ENCODE measurements around the gene MTMR3.
"Not testable (repeated sequence)": the region's sequence is repeated elsewhere in the genome, so short reads cannot be mapped to it uniquely, and the experiment has no call there.

Gene MTMR3

GRCh38 chr22:30054067-30054763, 171.2 kb downstream of the MTMR3 start:
- H3K4me1 ChIP-seq (ENCODE audit: low read depth, poor library complexity, severe bottlenecking) = no peaks in the 10 kb centered on the region
- H3K9ac ChIP-seq = no peak overlapping the region
- no peak overlapping the region for H3K27ac ChIP-seq
- H3K36me3 ChIP-seq (ENCODE audit: insufficient read depth) = no peaks in the 10 kb centered on the region
- H4K20me1 ChIP-seq (ENCODE audit: insufficient read depth) = no peaks in the 10 kb centered on the region
- H3K4me2 ChIP-seq = no peak overlapping the region
- no peaks in the 10 kb centered on the region for H3K27me3 ChIP-seq (ENCODE audit: insufficient read depth, low read depth)
- H3K79me2 ChIP-seq (ENCODE audit: insufficient read depth, low read depth) = no peaks in the 10 kb centered on the region
- no peak overlapping the region for H2AFZ ChIP-seq (ENCODE audit: low read depth)
- H3K4me3 ChIP-seq (IDR thresholded peaks at IDR 0.05; ENCODE audit: insufficient read depth, low read depth, low read length) = no peak overlapping the region
- no peak for TF ChIP-seq CTCF (conservative IDR thresholded peaks at IDR 0.05; ENCODE audit: low read depth, low read length)

GRCh38 chr22:30054764-30055069, 171.7 kb downstream of the MTMR3 start:
- Histone ChIP-seq H2AFZ (ENCODE audit: low read depth) (no peak overlapping the region), H3K27me3 (ENCODE audit: insufficient read depth, low read depth) (no peaks in the 10 kb centered on the region), H3K36me3 (ENCODE audit: insufficient read depth) (no peaks in the 10 kb centered on the region), H3K9ac (no peak overlapping the region), H3K4me2 (no peak overlapping the region), H3K4me3 (IDR thresholded peaks at IDR 0.05; ENCODE audit: insufficient read depth, low read depth, low read length) (no peak overlapping the region), H3K79me2 (ENCODE audit: insufficient read depth, low read depth) (no peaks in the 10 kb centered on the region), H4K20me1 (ENCODE audit: insufficient read depth) (no peaks in the 10 kb centered on the region), H3K27ac (no peak overlapping the region), H3K4me1 (ENCODE audit: low read depth, poor library complexity, severe bottlenecking) (no peaks in the 10 kb centered on the region)
- TF ChIP-seq CTCF (conservative IDR thresholded peaks at IDR 0.05; ENCODE audit: low read depth, low read length) = no peak

- Histone ChIP-seq H3K4me3 (IDR thresholded peaks at IDR 0.05; ENCODE audit: insufficient read depth, low read depth, low read length) (no peak overlapping the region), H3K36me3 (ENCODE audit: insufficient read depth) (no peaks in the 10 kb centered on the region), H3K79me2 (ENCODE audit: insufficient read depth, low read depth) (no peaks in the 10 kb centered on the region), H3K27me3 (ENCODE audit: insufficient read depth, low read depth) (no peaks in the 10 kb centered on the region), H2AFZ (ENCODE audit: low read depth) (no peak overlapping the region), H3K27ac (no peak overlapping the region), H3K4me2 (no peak overlapping the region), H4K20me1 (ENCODE audit: insufficient read depth) (no peaks in the 10 kb centered on the region), H3K9ac (no peak overlapping the region), H3K4me1 (ENCODE audit: low read depth, poor library complexity, severe bottlenecking) (no peaks in the 10 kb centered on the region)
- no peak for TF ChIP-seq CTCF (conservative IDR thresholded peaks at IDR 0.05; ENCODE audit: low read depth, low read length)
Observed at GRCh38 chr22:30056015-30056414, 173.0 kb downstream of the MTMR3 start.

GRCh38 chr22:30057375-30057774, 174.4 kb downstream of the MTMR3 start:
- no peak for TF ChIP-seq CTCF (conservative IDR thresholded peaks at IDR 0.05; ENCODE audit: low read depth, low read length)
- H3K4me2 ChIP-seq = no peak overlapping the region
- no peak overlapping the region for H2AFZ ChIP-seq (ENCODE audit: low read depth)
- no peaks in the 10 kb centered on the region for H3K27me3 ChIP-seq (ENCODE audit: insufficient read depth, low read depth)
- H3K9ac ChIP-seq = no peak overlapping the region
- H3K27ac ChIP-seq = no peak overlapping the region
- H3K36me3 ChIP-seq (ENCODE audit: insufficient read depth) = no peaks in the 10 kb centered on the region
- H3K4me1 ChIP-seq (ENCODE audit: low read depth, poor library complexity, severe bottlenecking) = no peaks in the 10 kb centered on the region
- no peaks in the 10 kb centered on the region for H3K79me2 ChIP-seq (ENCODE audit: insufficient read depth, low read depth)
- H4K20me1 ChIP-seq (ENCODE audit: insufficient read depth) = no peaks in the 10 kb centered on the region
- no peak overlapping the region for H3K4me3 ChIP-seq (IDR thresholded peaks at IDR 0.05; ENCODE audit: insufficient read depth, low read depth, low read length)

- not testable (repeated sequence) for H3K4me2 ChIP-seq; H3K4me1 ChIP-seq (ENCODE audit: low read depth, poor library complexity, severe bottlenecking)
Observed at GRCh38 chr22:30059346-30060020, 176.5 kb downstream of the MTMR3 start.

GRCh38 chr22:30061094-30061493, 178.1 kb downstream of the MTMR3 start:
- not testable (repeated sequence) for H3K27ac ChIP-seq; H3K27me3 ChIP-seq (ENCODE audit: insufficient read depth, low read depth); H2AFZ ChIP-seq (ENCODE audit: low read depth); H3K9ac ChIP-seq; H3K4me3 ChIP-seq (IDR thresholded peaks at IDR 0.05; ENCODE audit: insufficient read depth, low read depth, low read length); H3K4me2 ChIP-seq; H3K79me2 ChIP-seq (ENCODE audit: insufficient read depth, low read depth); H4K20me1 ChIP-seq (ENCODE audit: insufficient read depth); H3K36me3 ChIP-seq (ENCODE audit: insufficient read depth); H3K4me1 ChIP-seq (ENCODE audit: low read depth, poor library complexity, severe bottlenecking)

More at GRCh38 chr22:30059346-30060020, 176.5 kb downstream of the MTMR3 start:
- H3K36me3 ChIP-seq (ENCODE audit: insufficient read depth); H3K9ac ChIP-seq; H3K79me2 ChIP-seq (ENCODE audit: insufficient read depth, low read depth); H4K20me1 ChIP-seq (ENCODE audit: insufficient read depth); H3K27ac ChIP-seq; H2AFZ ChIP-seq (ENCODE audit: low read depth); H3K4me3 ChIP-seq (IDR thresholded peaks at IDR 0.05; ENCODE audit: insufficient read depth, low read depth, low read length); H3K27me3 ChIP-seq (ENCODE audit: insufficient read depth, low read depth): not testable (repeated sequence)
